ENCODE results near the gene GPATCH8.
"Not testable (repeated sequence)": the region's sequence is repeated elsewhere in the genome, so short reads cannot be mapped to it uniquely, and the experiment has no call there.

DNA sequence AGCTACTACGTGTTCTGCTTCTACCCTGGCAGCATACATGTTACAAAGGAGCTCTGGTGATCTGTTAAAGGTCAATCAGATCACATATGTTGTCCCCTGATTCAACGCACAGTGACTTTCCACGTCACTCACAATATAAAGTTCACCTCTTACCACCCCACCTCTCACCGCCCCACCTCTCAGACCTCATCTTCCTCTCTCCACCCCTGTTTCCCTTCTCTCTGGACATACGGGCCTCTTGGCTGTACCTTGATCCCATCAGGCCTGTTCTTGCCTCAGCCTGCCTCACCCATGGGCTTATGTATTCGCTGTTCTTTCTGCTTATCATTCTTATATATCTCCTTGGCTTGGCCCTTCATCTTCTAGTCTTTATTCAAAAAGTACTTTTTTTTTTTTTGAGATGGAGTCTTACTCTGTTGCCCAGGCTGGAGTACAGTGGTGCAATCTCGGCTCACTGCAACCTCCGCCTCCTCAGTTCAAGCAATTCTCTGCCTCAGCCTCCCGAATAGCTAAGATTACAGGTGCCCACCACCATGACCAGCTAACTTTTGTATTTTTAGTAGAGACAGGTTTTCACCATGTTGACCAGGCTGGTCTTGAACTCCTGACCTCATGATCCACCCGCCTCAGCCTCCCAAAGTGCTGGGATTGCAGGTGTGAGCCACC lies 3.9 kb upstream of the GPATCH8 start:
- not testable (repeated sequence) for TF ChIP-seq POLR2A (IDR thresholded peaks at IDR 0.05); POLR2AphosphoS5 (IDR thresholded peaks at IDR 0.05; ENCODE audit: insufficient read depth in 1 of 2, low read depth in 1 of 2)
- TF ChIP-seq, protein P1, sequence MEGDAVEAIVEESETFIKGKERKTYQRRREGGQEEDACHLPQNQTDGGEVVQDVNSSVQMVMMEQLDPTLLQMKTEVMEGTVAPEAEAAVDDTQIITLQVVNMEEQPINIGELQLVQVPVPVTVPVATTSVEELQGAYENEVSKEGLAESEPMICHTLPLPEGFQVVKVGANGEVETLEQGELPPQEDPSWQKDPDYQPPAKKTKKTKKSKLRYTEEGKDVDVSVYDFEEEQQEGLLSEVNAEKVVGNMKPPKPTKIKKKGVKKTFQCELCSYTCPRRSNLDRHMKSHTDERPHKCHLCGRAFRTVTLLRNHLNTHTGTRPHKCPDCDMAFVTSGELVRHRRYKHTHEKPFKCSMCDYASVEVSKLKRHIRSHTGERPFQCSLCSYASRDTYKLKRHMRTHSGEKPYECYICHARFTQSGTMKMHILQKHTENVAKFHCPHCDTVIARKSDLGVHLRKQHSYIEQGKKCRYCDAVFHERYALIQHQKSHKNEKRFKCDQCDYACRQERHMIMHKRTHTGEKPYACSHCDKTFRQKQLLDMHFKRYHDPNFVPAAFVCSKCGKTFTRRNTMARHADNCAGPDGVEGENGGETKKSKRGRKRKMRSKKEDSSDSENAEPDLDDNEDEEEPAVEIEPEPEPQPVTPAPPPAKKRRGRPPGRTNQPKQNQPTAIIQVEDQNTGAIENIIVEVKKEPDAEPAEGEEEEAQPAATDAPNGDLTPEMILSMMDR (IDR thresholded peaks at IDR 0.05), result not testable (repeated sequence)
